H1 (cell line): ENCODE results near the gene TP63. TPM values are rescaled to one million over a fixed set of nuclear protein-coding genes. Genes with fewer than 3 reads are reported as not detected.

Experiments used
- CTCF ChIA-PET: fragments of 300-600 bp; sonication (Branson Sonifier 250); formaldehyde crosslinking; loops from one replicate; lab custom pipeline; 2021; ENCODE audit not compliant: partially characterized antibody; lab: Charles Lee
- POLR2A ChIA-PET: fragments of 300-600 bp; sonication (Branson Sonifier 250); formaldehyde crosslinking; loops from one replicate; lab custom pipeline; 2021; ENCODE audit warnings: inconsistent platforms; ENCODE audit not compliant: partially characterized antibody; lab: Charles Lee
- DNase-seq, 2 experiments: peaks; one replicate each; pipeline versions ENCODE4 v3.0.0 to v3.0.0-alpha.2; 2010 to 2022; ENCODE audit warnings: low spot score in 2 of 2, low read depth in 1 of 2, mixed read lengths in 1 of 2
- FAIRE-seq: peaks from 2 replicates; lab custom pipeline; 2011; peaks lifted over from hg19 to GRCh38; lab: Jason Lieb, UNC
- H2AFZ ChIP-seq: 2 replicates; pipeline ENCODE4 v1.8.1; 2012; ENCODE audit warnings: low read length, inconsistent platforms
- H2AK5ac ChIP-seq: 2 replicates; pipeline ENCODE4 v1.6.1; 2013; ENCODE audit warnings: low read depth, low read length
- H2BK120ac ChIP-seq: replicated peaks from 2 replicates; pipeline ENCODE3; 2013; ENCODE audit warnings: low read depth, low read length, inconsistent platforms
- H2BK12ac ChIP-seq: 2 replicates; pipeline ENCODE4 v1.6.1; 2013; ENCODE audit warnings: low read depth, low read length
- H2BK15ac ChIP-seq: 2 replicates; pipeline ENCODE4 v1.6.1; 2013; ENCODE audit warnings: low read length
- H2BK20ac ChIP-seq: 2 replicates; pipeline ENCODE4 v1.6.1; 2013; ENCODE audit warnings: low read length
- H2BK5ac ChIP-seq: 2 replicates; pipeline ENCODE4 v1.6.1; 2013; ENCODE audit warnings: low read depth, low read length
- H3K14ac ChIP-seq: 2 replicates; pipeline ENCODE4 v1.6.1; 2013; ENCODE audit warnings: inconsistent platforms; ENCODE audit not compliant: insufficient read length
- H3K18ac ChIP-seq: 2 replicates; pipeline ENCODE4 v1.6.1; 2013; ENCODE audit warnings: low read length; ENCODE audit errors: extremely low read depth
- H3K23ac ChIP-seq: 2 replicates; pipeline ENCODE4 v1.6.1; 2013; ENCODE audit warnings: inconsistent platforms; ENCODE audit not compliant: insufficient read length
- H3K23me2 ChIP-seq: 2 replicates; pipeline ENCODE4 v1.6.1; 2013; ENCODE audit warnings: low read depth, low read length
- H3K27ac ChIP-seq: 2 replicates; pipeline ENCODE4 v1.6.1; 2011; ENCODE audit warnings: low read depth, low read length, inconsistent platforms
- H3K27me3 ChIP-seq, 4 experiments: replicated peaks in 1 of 4; 1 replicate in 1 of 4; 2 replicates in 3 of 4; pipeline versions ENCODE4 v1.6.1 to v1.8.1; 2011 to 2013; ENCODE audit warnings: low read length in 3 of 4, mild to moderate bottlenecking in 3 of 4, inconsistent platforms in 2 of 4, mixed read lengths in 2 of 4, moderate library complexity in 1 of 4; ENCODE audit not compliant: control insufficient read depth in 3 of 4, insufficient read depth in 3 of 4; ENCODE audit errors: extremely low read depth in 1 of 4
- H3K36me3 ChIP-seq, 4 experiments: 2 replicates each; pipeline versions ENCODE4 v1.6.1 to v1.8.1; 2011 to 2013; ENCODE audit warnings: mild to moderate bottlenecking in 4 of 4, low read length in 3 of 4, moderate library complexity in 2 of 4, control low read depth in 1 of 4, inconsistent platforms in 1 of 4; ENCODE audit not compliant: insufficient read depth in 4 of 4, control insufficient read depth in 2 of 4
- H3K4ac ChIP-seq: replicated peaks from 2 replicates; pipeline ENCODE3; 2013; ENCODE audit warnings: low read length, low read depth, mixed read lengths, inconsistent platforms; ENCODE audit not compliant: insufficient read length
- H3K4me1 ChIP-seq, 4 experiments: replicated peaks in 1 of 4; 1 replicate in 1 of 4; 2 replicates in 3 of 4; pipeline versions ENCODE4 v1.6.1 to v1.8.1; 2011 to 2013; ENCODE audit warnings: low read length in 3 of 4, inconsistent platforms in 2 of 4, mixed read lengths in 1 of 4; ENCODE audit not compliant: insufficient read depth in 4 of 4, control insufficient read depth in 3 of 4
- H3K4me2 ChIP-seq, 2 experiments: 2 replicates each; pipeline versions ENCODE4 v1.6.1 to v1.8.1; 2011 to 2013; ENCODE audit warnings: low read depth in 2 of 2, low read length in 2 of 2, control low read depth in 1 of 2, inconsistent platforms in 1 of 2, mild to moderate bottlenecking in 1 of 2; ENCODE audit not compliant: insufficient read depth in 1 of 2
- H3K4me3 ChIP-seq, 4 experiments: fragments of 200-600, 300-600 bp in 1 of 4; sonication (generic), shearing (Covaris generic), sonication (Bioruptor Twin) in 1 of 4; 2 replicates each; pipeline versions ENCODE4 v1.5.1 to v1.8.1; 2011 to 2016; ENCODE audit warnings: low read length in 4 of 4, low read depth in 3 of 4, control low read depth in 2 of 4, inconsistent platforms in 2 of 4, mild to moderate bottlenecking in 2 of 4, mixed read lengths in 1 of 4, moderate library complexity in 1 of 4; ENCODE audit not compliant: insufficient read depth in 2 of 4; ENCODE audit errors: extremely low read depth in 1 of 4
- H3K56ac ChIP-seq: replicated peaks from 2 replicates; pipeline ENCODE3; 2013; ENCODE audit warnings: low read depth, mild to moderate bottlenecking, mixed read lengths, low read length, inconsistent platforms; ENCODE audit not compliant: insufficient read length
- H3K79me1 ChIP-seq: 2 replicates; pipeline ENCODE4 v1.6.1; 2013; ENCODE audit warnings: low read depth, low read length, control low read depth
- H3K79me2 ChIP-seq, 2 experiments: 2 replicates each; pipeline versions ENCODE4 v1.6.1 to v1.8.1; 2012 to 2013; ENCODE audit warnings: low read length in 2 of 2, mild to moderate bottlenecking in 2 of 2, inconsistent platforms in 1 of 2; ENCODE audit not compliant: insufficient read depth in 2 of 2, control insufficient read depth in 1 of 2
- H3K9ac ChIP-seq, 4 experiments: replicated peaks in 1 of 4; 1 replicate in 1 of 4; 2 replicates in 3 of 4; pipeline versions ENCODE4 v1.6.1 to v1.8.1; 2011 to 2013; ENCODE audit warnings: low read depth in 3 of 4, low read length in 3 of 4, control low read depth in 2 of 4, mild to moderate bottlenecking in 2 of 4, moderate library complexity in 2 of 4, inconsistent platforms in 1 of 4; ENCODE audit errors: extremely low read depth in 1 of 4
- H3K9me3 ChIP-seq, 2 experiments: 2 replicates each; pipeline versions ENCODE4 v1.6.1 to v1.8.1; 2012 to 2013; ENCODE audit warnings: mild to moderate bottlenecking in 2 of 2, moderate library complexity in 2 of 2, control low read depth in 1 of 2, inconsistent platforms in 1 of 2, low read depth in 1 of 2, low read length in 1 of 2, mixed read lengths in 1 of 2; ENCODE audit not compliant: insufficient read depth in 2 of 2
- H4K20me1 ChIP-seq, 2 experiments: replicated peaks in 1 of 2; 2 replicates each; pipeline versions ENCODE3 to v1.8.1; 2011 to 2013; ENCODE audit warnings: inconsistent platforms in 2 of 2, low read length in 2 of 2, mild to moderate bottlenecking in 1 of 2; ENCODE audit not compliant: insufficient read depth in 2 of 2, control insufficient read depth in 1 of 2
- H4K5ac ChIP-seq: 2 replicates; pipeline ENCODE4 v1.6.1; 2013; ENCODE audit warnings: low read length, low read depth, mixed read lengths, inconsistent platforms; ENCODE audit not compliant: insufficient read length
- H4K8ac ChIP-seq: 2 replicates; pipeline ENCODE4 v1.8.0; 2013; ENCODE audit warnings: mild to moderate bottlenecking, moderate library complexity, low read length, inconsistent platforms; ENCODE audit not compliant: insufficient read depth; ENCODE audit errors: extremely low read depth
- H4K91ac ChIP-seq: replicated peaks from 2 replicates; pipeline ENCODE3; 2013; ENCODE audit warnings: low read length, mixed read lengths, inconsistent platforms; ENCODE audit not compliant: insufficient read length
- GABPA ChIP-seq: IDR thresholded peaks from 2 replicates; pipeline ENCODE4 v1.6.1; 2011; ENCODE audit warnings: mild to moderate bottlenecking, low read length, moderate library complexity, borderline replicate concordance; ENCODE audit not compliant: insufficient read depth
- KDM4A ChIP-seq: IDR thresholded peaks from one replicate; pipeline ENCODE4 v1.7.1; 2012; ENCODE audit warnings: low read depth, mild to moderate bottlenecking, moderate library complexity, low read length, inconsistent platforms; ENCODE audit not compliant: severe bottlenecking
- RFX5 ChIP-seq: IDR thresholded peaks from 2 replicates; pipeline ENCODE4 v1.6.1; 2011; ENCODE audit warnings: low read depth, low read length, improper control_type of control experiment, borderline replicate concordance
- RXRA ChIP-seq: IDR thresholded peaks from 2 replicates; pipeline ENCODE4 v1.6.1; 2011; ENCODE audit warnings: low read depth, mild to moderate bottlenecking, low read length, moderate library complexity; ENCODE audit not compliant: insufficient read depth
- WGBS, 2 experiments: shearing (Covaris generic) in 1 of 2; methylation state at CpG; one replicate each; pipeline versions ENCODE4 v1.1.6 to v1.1.7; 2013 to 2015; ENCODE audit warnings: low lambda C conversion rate in 2 of 2, mixed read lengths in 2 of 2, inconsistent platforms in 1 of 2, low coverage in 1 of 2, missing lambda C conversion rate in 1 of 2; ENCODE audit not compliant: insufficient replicate concordance in 2 of 2, insufficient coverage in 1 of 2, insufficient read length in 1 of 2; ENCODE audit errors: extremely low coverage in 1 of 2, missing lambda C conversion rate in 1 of 2; 5-methylcytosine and 5-hydroxymethylcytosine counted together
- polyA plus RNA-seq, 7 experiments: library from polyadenylated mRNA; depleted of rRNA in 3 of 7; stranded (reverse) in 5 of 7; unstranded in 2 of 7; fragments of >200 nt in 5 of 7; fragments of 200-250 nt in 2 of 7; gene quantifications; 1 replicate in 5 of 7; 2 replicates in 1 of 7; 4 replicates in 1 of 7; pipeline versions ENCODE4 v1.2.1 to v1.2.3, GENCODE V29; 2011 to 2013; ENCODE audit warnings: missing spikeins in 2 of 7, mixed read lengths in 2 of 7
- total RNA-seq: library from RNA; stranded (reverse); fragmentation: NEBNext Ultra II Directional; extraction: Animal tissue kit (Norgen Biotek cat#: 25700); gene quantifications from 2 replicates; pipeline ENCODE4 v1.2.1, GENCODE V29; 2021

TP63 gene
- total and polyA plus RNA-seq, 2 of the 8 experiments (the other 6 are each of a cell fraction or from before 2014, with no cell fraction given), result not detected

- Histone ChIP-seq H2BK5ac (no peak overlapping the region), H3K23me2 (no peaks in the 10 kb centered on the region; the same call in 1 of the 2 replicates), H3K9ac (no peak overlapping the region), H3K9me3 (no peaks in the 10 kb centered on the region), H3K4me3 (no peak overlapping the region), H3K23ac (no peak overlapping the region), H2AK5ac (no peak overlapping the region), H3K36me3 (no peaks in the 10 kb centered on the region), H3K4me1 (peaks cover 0 to 3% (median 0%) of the 10 kb centered on the region in 4 experiments; a peak in 2 of 7 replicates), H3K27ac (no peak overlapping the region), H3K18ac (no peak overlapping the region), H2BK12ac (no peak overlapping the region), H4K91ac (no peak overlapping the region), H3K79me1 (no peaks in the 10 kb centered on the region), H4K20me1 (no peaks in the 10 kb centered on the region), H3K27me3 (peaks cover 0 to 2% (median 0%) of the 10 kb centered on the region in 4 experiments; a peak in 1 of 7 replicates), H2AFZ (no peak overlapping the region)
- CTCF ChIA-PET, result interaction anchor here (0.6 to 1.5 kb wide), 4 partner anchors 10 to 137 kb away, joined by 3 to 5 read pairs (median 3); no protein-coding TSS in a partner anchor
- POLR2A ChIA-PET, result no interaction called here
- TF ChIP-seq RXRA (no peak), RFX5 (no peak), KDM4A (no peak), GABPA (no peak)
- TF ChIP-seq, all 59 proteins: peak for 0
- H3K79me2 ChIP-seq, result no peaks in the 10 kb centered on the region
- H4K5ac ChIP-seq, result no peak overlapping the region
- no peak for FAIRE-seq
- H3K4me2 ChIP-seq, result no peak overlapping the region
- no peak overlapping the region for H3K14ac ChIP-seq
- H3K4ac ChIP-seq, result no peak overlapping the region
- DNase-seq, result no peak
- no peak overlapping the region for H2BK120ac ChIP-seq
- 43% methylated on average over 2 of the region's 2 CpGs; no CpG with 5 or more reads in 1 of the 2 experiments for WGBS, 2 experiments
- H2BK20ac ChIP-seq, result no peak overlapping the region
- no peak overlapping the region for H3K56ac ChIP-seq
- no peak overlapping the region for H2BK15ac ChIP-seq
- no peak overlapping the region for H4K8ac ChIP-seq
Measured at GRCh38 chr3:189789432-189789831, 158.2 kb downstream of the TP63 start.
